Naive thymus-derived CD4-positive, alpha-beta T cell (primary cell): ENCODE measurements around the gene STAT3. TPM values are rescaled to one million over a fixed set of nuclear protein-coding genes. Genes with fewer than 3 reads are reported as not detected.

Experiments used
- ATAC-seq: fragments of 150-1000 bp; cut with Tn5 transposase; 2 replicates; pipeline ENCODE4 v1.10.0; 2021; ENCODE audit warnings: mild to moderate bottlenecking, moderate library complexity
- CTCF ChIA-PET: fragments of 350-600 bp; sonication (Branson Sonifier 250); formaldehyde crosslinking; loops from one replicate; lab custom pipeline; 2021; ENCODE audit warnings: antibody characterized with exemption; lab: Charles Lee
- POLR2A ChIA-PET: fragments of 350-600 bp; sonication (Branson Sonifier 250); formaldehyde crosslinking; loops from one replicate; lab custom pipeline; 2021; ENCODE audit warnings: antibody characterized with exemption, inconsistent platforms; lab: Charles Lee
- DNase-seq, 9 donors: peaks; one replicate each; pipeline versions ENCODE4 v3.0.0 to v3.0.0-alpha.2; 2020 to 2022; ENCODE audit warnings: mixed read lengths in 1 of 9
- H3K27ac ChIP-seq: one replicate; pipeline ENCODE4 v1.7.0; 2013; ENCODE audit warnings: mild to moderate bottlenecking, low read depth, low read length, moderate library complexity
- H3K27me3 ChIP-seq, 2 donors: one replicate each; pipeline ENCODE4 v1.7.0; 2013; ENCODE audit warnings: low read length in 2 of 2, mild to moderate bottlenecking in 2 of 2, moderate library complexity in 2 of 2; ENCODE audit not compliant: control insufficient read depth in 2 of 2, insufficient read depth in 2 of 2
- H3K36me3 ChIP-seq, 3 experiments: 1 replicate in 2 of 3; 2 replicates in 1 of 3; pipeline ENCODE4 v1.7.0; 2013; ENCODE audit warnings: low read length in 3 of 3, mild to moderate bottlenecking in 3 of 3, moderate library complexity in 1 of 3; ENCODE audit not compliant: insufficient read depth in 3 of 3, control insufficient read depth in 2 of 3
- H3K4me1 ChIP-seq, 2 donors: one replicate each; pipeline ENCODE4 v1.7.0; 2013; ENCODE audit warnings: low read length in 2 of 2, mild to moderate bottlenecking in 2 of 2, moderate library complexity in 1 of 2; ENCODE audit not compliant: control insufficient read depth in 2 of 2, insufficient read depth in 2 of 2
- H3K4me3 ChIP-seq: 2 replicates; pipeline ENCODE4 v1.7.0; 2013; ENCODE audit warnings: mild to moderate bottlenecking, low read length
- H3K9me3 ChIP-seq, 3 experiments: 1 replicate in 2 of 3; 2 replicates in 1 of 3; pipeline ENCODE4 v1.7.0; 2013; ENCODE audit warnings: low read length in 3 of 3; ENCODE audit not compliant: control insufficient read depth in 2 of 3
- H3K27ac Mint-ChIP-seq, 9 donors: one replicate each; pipeline ENCODE4 v1.8.0; 2020 to 2022; ENCODE audit warnings: mixed read lengths in 9 of 9, mild to moderate bottlenecking in 8 of 9, moderate library complexity in 5 of 9, inconsistent platforms in 2 of 9
- H3K27me3 Mint-ChIP-seq, 5 donors: one replicate each; pipeline ENCODE4 v1.8.0; 2021 to 2022; ENCODE audit warnings: mixed read lengths in 5 of 5, mild to moderate bottlenecking in 1 of 5
- H3K36me3 Mint-ChIP-seq, 5 donors: one replicate each; pipeline ENCODE4 v1.8.0; 2020 to 2022; ENCODE audit warnings: mixed read lengths in 5 of 5, mild to moderate bottlenecking in 3 of 5, inconsistent platforms in 1 of 5
- H3K4me1 Mint-ChIP-seq, 7 donors: one replicate each; pipeline ENCODE4 v1.8.0; 2020 to 2022; ENCODE audit warnings: mixed read lengths in 7 of 7, mild to moderate bottlenecking in 3 of 7, inconsistent platforms in 1 of 7
- H3K4me3 Mint-ChIP-seq, 10 donors: one replicate each; pipeline ENCODE4 v1.8.0; 2020 to 2022; ENCODE audit warnings: mild to moderate bottlenecking in 10 of 10, mixed read lengths in 10 of 10, moderate library complexity in 6 of 10, inconsistent platforms in 2 of 10
- H3K9me3 Mint-ChIP-seq, 11 donors: one replicate each; pipeline ENCODE4 v1.8.0; 2020 to 2022; ENCODE audit warnings: mixed read lengths in 11 of 11, mild to moderate bottlenecking in 4 of 11, inconsistent platforms in 1 of 11, moderate library complexity in 1 of 11
- intact Hi-C, 2 donors: fragments of 100-400 bp; cut with micrococcal nuclease; formaldehyde crosslinking; loops; one replicate each; pipeline ENCODE4 v1.15.1; 2023
- polyA plus RNA-seq, 2 donors: library from polyadenylated mRNA; unstranded; fragments of 300-500 nt; fragmentation: Illumina TruSeq; gene quantifications; one replicate each; pipeline ENCODE4 v1.2.3, GENCODE V29; 2021
- total RNA-seq, 6 experiments: library from RNA in 5 of 6; stranded (reverse) in 5 of 6; gene quantifications; 1 replicate in 5 of 6; 2 replicates in 1 of 6; pipeline ENCODE4 v1.2.3 and lab custom pipeline; 2021 to 2026

Gene STAT3
- total and polyA plus RNA-seq, 7 experiments from 2014 or later, result 133 to 275 (median 189) TPM

GRCh38 chr17:42272162-42272907 lies 115.9 kb downstream of the STAT3 start:
- peaks cover 53 to 57% of the 10 kb centered on the region in 2 donors for H3K4me1 ChIP-seq
- peak in 7 of 9 donors; percentile 38 to 66 (median 51) for DNase-seq

DNA sequence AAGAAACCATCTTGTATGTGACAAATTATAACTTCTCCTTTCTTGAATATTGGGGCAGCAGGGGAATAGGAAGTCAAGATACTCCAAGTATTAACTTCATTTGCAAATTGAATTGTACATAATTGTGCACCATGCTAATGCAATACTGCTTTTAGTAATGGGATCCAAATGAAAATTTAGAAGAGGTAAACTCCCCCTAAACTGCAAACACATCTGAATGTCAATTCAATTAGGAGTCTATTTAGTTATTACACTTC lies 116.5 kb downstream of the STAT3 start:
- DNase-seq (no peak), ATAC-seq (no peak)
- Histone ChIP-seq H3K27me3 (no peaks in the 10 kb centered on the region), H3K36me3 (peaks cover 0 to 4% (median 0%) of the 10 kb centered on the region in 3 experiments), H3K4me3 (peak overlapping the region; percentile 93), H3K27ac (peak overlapping the region; percentile 90), H3K9me3 (no peaks in the 10 kb centered on the region), H3K4me1 (peaks cover 52 to 59% of the 10 kb centered on the region in 2 donors)
- H3K4me3 Mint-ChIP-seq, result peak overlapping the region in 9 of 10 donors; percentile 81 to 100 (median 95)
- ChIA-PET POLR2A (interaction anchor here (1.5 to 18.1 kb wide), 3 partner anchors 13 to 22 kb away, joined by 5 to 321 read pairs (median 193); partner anchors contain the start of gene STAT5A), CTCF (interaction anchor here (1.1 kb wide), 1 partner anchor 23 kb away, joined by 4 read pairs; no protein-coding TSS in a partner anchor)
- H3K4me1 Mint-ChIP-seq, result peaks cover 45 to 86% (median 73%) of the 10 kb centered on the region in 7 donors
- H3K36me3 Mint-ChIP-seq, result peaks cover 0 to 15% (median 4%) of the 10 kb centered on the region in 5 donors
- no peaks in the 10 kb centered on the region for H3K27me3 Mint-ChIP-seq
- intact Hi-C loops, result loop anchor here (1.0 to 2.0 kb wide), 4 partner anchors 12 to 49 kb away; partner anchors contain the start of gene STAT5A (in 1 of the 2)
- H3K9me3 Mint-ChIP-seq, result peaks cover 0 to 2% (median 0%) of the 10 kb centered on the region in 11 donors
- H3K27ac Mint-ChIP-seq, result peak overlapping the region; percentile 90 to 99 (median 96)

More at GRCh38 chr17:42272162-42272907, 115.9 kb downstream of the STAT3 start:
- Mint-ChIP-seq H3K4me1 (peaks cover 50 to 84% (median 74%) of the 10 kb centered on the region in 7 donors), H3K9me3 (peaks cover 0 to 2% (median 0%) of the 10 kb centered on the region in 11 donors), H3K27me3 (no peaks in the 10 kb centered on the region), H3K4me3 (peak overlapping the region; percentile 69 to 100 (median 92)), H3K27ac (peak overlapping the region; percentile 90 to 99 (median 96)), H3K36me3 (peaks cover 0 to 12% (median 4%) of the 10 kb centered on the region in 5 donors)
- peak; percentile 9 for ATAC-seq
- ChIA-PET POLR2A (interaction anchor here (0.5 to 18.1 kb wide), 5 partner anchors 9 to 63 kb away, joined by 3 to 321 read pairs (median 5); partner anchors contain the start of gene STAT5A), CTCF (interaction anchor here (1.1 kb wide), 1 partner anchor 24 kb away, joined by 4 read pairs; no protein-coding TSS in a partner anchor)
- no peaks in the 10 kb centered on the region for H3K9me3 ChIP-seq
- peaks cover 0 to 4% (median 0%) of the 10 kb centered on the region in 3 experiments for H3K36me3 ChIP-seq
- peak overlapping the region; percentile 93 for H3K4me3 ChIP-seq
- H3K27me3 ChIP-seq, result no peaks in the 10 kb centered on the region
- peak overlapping the region; percentile 90 for H3K27ac ChIP-seq
- intact Hi-C loops, result loop anchor here (1.0 to 2.0 kb wide), 4 partner anchors 13 to 50 kb away; partner anchors contain the start of gene STAT5A (in 1 of the 2)

- H3K27ac Mint-ChIP-seq, result peak overlapping the region; percentile 90 to 99 (median 96)
- H3K9me3 Mint-ChIP-seq, result peaks cover 0 to 2% (median 0%) of the 10 kb centered on the region in 11 donors
Observed at GRCh38 chr17:42271006-42271778, 117.0 kb downstream of the STAT3 start.

DNA sequence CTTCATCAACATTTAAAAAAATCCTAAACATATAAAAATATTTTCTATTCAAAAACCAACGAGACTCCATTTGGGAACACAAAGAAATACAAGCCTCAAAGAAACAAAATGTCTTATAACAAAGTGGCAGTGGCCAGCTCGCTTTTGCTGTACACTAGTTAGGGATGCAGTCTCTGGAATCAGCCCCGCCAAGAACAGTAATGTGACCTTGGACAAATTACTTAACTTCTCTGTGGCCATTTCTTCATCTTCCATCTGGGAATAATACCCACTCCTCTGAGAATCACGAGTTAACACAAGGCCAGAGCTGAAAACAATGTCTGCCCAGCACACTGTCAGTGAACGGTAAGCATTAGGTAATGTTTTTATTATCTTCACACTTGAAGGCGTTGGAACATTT lies 117.6 kb downstream of the STAT3 start:
- intact Hi-C loops, result no loop called here
- ChIA-PET CTCF (interaction anchor here (0.7 to 3.0 kb wide), 2 partner anchors 46 to 48 kb away, joined by 3 to 8 read pairs; no protein-coding TSS in a partner anchor), POLR2A (interaction anchor here (1.0 to 18.1 kb wide), 4 partner anchors 10 to 47 kb away, joined by 3 to 321 read pairs (median 98); partner anchors contain the start of gene STAT5A)
- Mint-ChIP-seq H3K27me3 (no peaks in the 10 kb centered on the region), H3K9me3 (peaks cover 0 to 2% (median 0%) of the 10 kb centered on the region in 11 donors), H3K4me1 (peaks cover 49 to 90% (median 82%) of the 10 kb centered on the region in 7 donors), H3K27ac (peak overlapping the region; percentile 90 to 99 (median 96)), H3K36me3 (peaks cover 0 to 20% (median 4%) of the 10 kb centered on the region in 5 donors), H3K4me3 (peak overlapping the region in 8 of 10 donors; percentile 6 to 100 (median 40))
- ATAC-seq, result no peak
- peaks cover 0 to 2% (median 0%) of the 10 kb centered on the region in 3 experiments for H3K36me3 ChIP-seq
- H3K27ac ChIP-seq, result peak overlapping the region; percentile 90
- DNase-seq, result no peak
- H3K27me3 ChIP-seq, result no peaks in the 10 kb centered on the region
- H3K9me3 ChIP-seq, result no peaks in the 10 kb centered on the region
- no peak overlapping the region for H3K4me3 ChIP-seq
- H3K4me1 ChIP-seq, result peaks cover 54 to 63% of the 10 kb centered on the region in 2 donors

More at GRCh38 chr17:42271006-42271778, 117.0 kb downstream of the STAT3 start:
- Mint-ChIP-seq H3K27me3 (no peaks in the 10 kb centered on the region), H3K36me3 (peaks cover 0 to 18% (median 4%) of the 10 kb centered on the region in 5 donors), H3K4me3 (peak overlapping the region in 9 of 10 donors; percentile 81 to 100 (median 95)), H3K4me1 (peaks cover 49 to 91% (median 79%) of the 10 kb centered on the region in 7 donors)
- Histone ChIP-seq H3K36me3 (peaks cover 0 to 4% (median 0%) of the 10 kb centered on the region in 3 experiments), H3K9me3 (no peaks in the 10 kb centered on the region), H3K27ac (peak overlapping the region; percentile 90), H3K4me1 (peaks cover 54 to 63% of the 10 kb centered on the region in 2 donors), H3K4me3 (no peak overlapping the region), H3K27me3 (no peaks in the 10 kb centered on the region)
- ATAC-seq (no peak), DNase-seq (no peak)
- intact Hi-C loops, result no loop called here
- POLR2A ChIA-PET, result interaction anchor here (0.6 to 18.1 kb wide), 6 partner anchors 10 to 504 kb away, joined by 3 to 321 read pairs (median 5); partner anchors contain the start of gene STAT5A
- CTCF ChIA-PET, result interaction anchor here (1.1 to 3.0 kb wide), 2 partner anchors 23 to 49 kb away, joined by 4 to 8 read pairs; no protein-coding TSS in a partner anchor

DNA sequence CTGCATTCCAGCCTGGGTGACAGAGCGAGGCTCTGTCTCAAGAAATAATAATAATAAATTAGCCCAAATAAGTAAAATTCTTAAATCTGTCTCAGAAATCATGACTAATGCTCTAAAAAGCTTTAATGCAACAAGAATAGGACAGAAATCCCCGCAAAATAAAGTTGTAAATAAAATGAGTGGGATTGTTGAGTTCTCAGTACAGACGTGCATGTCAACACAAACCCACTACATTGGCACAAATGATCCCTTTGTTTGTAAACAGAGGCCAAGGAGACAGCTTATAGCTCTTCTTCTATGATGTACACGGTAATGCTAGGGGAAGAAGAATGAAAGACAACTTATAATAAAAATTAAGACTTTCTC lies 118.1 kb downstream of the STAT3 start:
- CTCF ChIA-PET, result interaction anchor here (0.7 to 3.0 kb wide), 3 partner anchors 20 to 48 kb away, joined by 3 to 8 read pairs (median 7); no protein-coding TSS in a partner anchor
- Mint-ChIP-seq H3K27ac (peak overlapping the region in 8 of 9 donors; percentile 80 to 99 (median 90)), H3K36me3 (peaks cover 0 to 19% (median 5%) of the 10 kb centered on the region in 5 donors), H3K4me3 (peak overlapping the region in 9 of 10 donors; percentile 33 to 100 (median 42)), H3K4me1 (peaks cover 47 to 88% (median 80%) of the 10 kb centered on the region in 7 donors), H3K27me3 (no peaks in the 10 kb centered on the region), H3K9me3 (peaks cover 0 to 6% (median 0%) of the 10 kb centered on the region in 11 donors)
- ATAC-seq, result no peak
- POLR2A ChIA-PET, result interaction anchor here (0.6 to 18.1 kb wide), 6 partner anchors 10 to 1215 kb away, joined by 3 to 321 read pairs (median 4); partner anchors contain the start of gene STAT5A
- H3K9me3 ChIP-seq, result no peaks in the 10 kb centered on the region
- H3K36me3 ChIP-seq, result no peaks in the 10 kb centered on the region
- no peaks in the 10 kb centered on the region for H3K27me3 ChIP-seq
- intact Hi-C loops, result no loop called here
- H3K27ac ChIP-seq, result peak overlapping the region; percentile 55
- DNase-seq, result no peak
- peaks cover 54 to 63% of the 10 kb centered on the region in 2 donors for H3K4me1 ChIP-seq
- H3K4me3 ChIP-seq, result no peak overlapping the region
